PC-3 (cell line): Measurements from ENCODE around the gene NCAPG2. TPM values are rescaled to one million over a fixed set of nuclear protein-coding genes. Genes with fewer than 3 reads are reported as not detected.

Experiments
- ATAC-seq: fragments of 200-7000 bp; cut with Tn5 transposase; 2 replicates; pipeline ENCODE4 v1.9.1; 2020; ENCODE audit warnings: mild to moderate bottlenecking, moderate library complexity
- BruUV-seq: library from RNA; stranded (reverse); fragments of 400-500 nt; replicated peaks from 2 replicates; lab custom pipeline; 2021; lab: Mats Ljungman, UMichigan
- CTCF ChIA-PET: fragments of 300-600 bp; sonication (Branson Sonifier 250); formaldehyde crosslinking; loops from one replicate; lab custom pipeline; 2022; ENCODE audit warnings: antibody characterized with exemption; lab: Charles Lee
- POLR2A ChIA-PET: fragments of 300-600 bp; sonication (Branson Sonifier 250); formaldehyde crosslinking; loops from one replicate; lab custom pipeline; 2022; ENCODE audit warnings: antibody characterized with exemption; ENCODE audit not compliant: unreplicated experiment; lab: Charles Lee
- DNase-seq: peaks from one replicate; pipeline ENCODE4 v3.0.0-alpha.2; 2015
- H2AFZ ChIP-seq: fragments of 300-600 bp; sonication (generic); 2 replicates; pipeline ENCODE4 v1.6.0; 2016; ENCODE audit warnings: antibody characterized with exemption, low read length
- H3F3A ChIP-seq: fragments of 300-600 bp; sonication (generic); one replicate; pipeline ENCODE4 v1.6.0; 2017; ENCODE audit warnings: antibody characterized with exemption, low read length, control low read depth, mild to moderate bottlenecking; ENCODE audit not compliant: unreplicated experiment
- H3K27ac ChIP-seq: fragments of 300-600 bp; sonication (generic); 2 replicates; pipeline ENCODE4 v1.5.1; 2016; ENCODE audit warnings: mild to moderate bottlenecking, low read length
- H3K27me3 ChIP-seq: fragments of 300-600 bp; sonication (generic); 2 replicates; pipeline ENCODE4 v1.6.1; 2016; ENCODE audit warnings: low read length, mixed read lengths
- H3K36me3 ChIP-seq: fragments of 300-600 bp; sonication (generic); 2 replicates; pipeline ENCODE4 v1.6.1; 2016; ENCODE audit warnings: low read depth, mixed run types, low read length, mixed read lengths
- H3K4me1 ChIP-seq: fragments of 300-600 bp; sonication (generic); 2 replicates; pipeline ENCODE4 v1.5.1; 2016; ENCODE audit warnings: low read length; ENCODE audit not compliant: insufficient read depth
- H3K4me2 ChIP-seq: fragments of 300-600 bp; sonication (generic); 2 replicates; pipeline ENCODE4 v1.6.0; 2016; ENCODE audit warnings: low read length
- H3K4me3 ChIP-seq: fragments of 300-600 bp; sonication (generic); 2 replicates; pipeline ENCODE4 v1.5.1; 2016; ENCODE audit warnings: mild to moderate bottlenecking, low read length, mixed read lengths
- H3K79me2 ChIP-seq: fragments of 300-600 bp; sonication (generic); 2 replicates; pipeline ENCODE4 v1.6.1; 2017; ENCODE audit warnings: low read length, mixed read lengths
- H3K9ac ChIP-seq: fragments of 300-600 bp; sonication (generic); 2 replicates; pipeline ENCODE4 v1.6.0; 2016; ENCODE audit warnings: mild to moderate bottlenecking, low read length
- H3K9me2 ChIP-seq: fragments of 300-600 bp; sonication (generic); replicated peaks from 2 replicates; pipeline ENCODE4 v1.6.1; 2016; ENCODE audit warnings: mixed run types, low read length, mixed read lengths
- H3K9me3 ChIP-seq: fragments of 300-600 bp; sonication (generic); 2 replicates; pipeline ENCODE4 v1.6.1; 2016; ENCODE audit warnings: low read length, mixed read lengths
- H4K20me1 ChIP-seq: fragments of 300-600 bp; sonication (generic); 2 replicates; pipeline ENCODE4 v1.6.1; 2016; ENCODE audit warnings: low read length, mixed read lengths
- CTCF ChIP-seq: fragments of 300-600 bp; sonication (generic); conservative IDR thresholded peaks from 2 replicates; pipeline ENCODE4 v1.5.1; 2017; ENCODE audit warnings: antibody characterized with exemption, low read depth, mild to moderate bottlenecking, low read length
- EZH2 ChIP-seq: fragments of 300-600 bp; sonication (generic); IDR thresholded peaks from one replicate; pipeline ENCODE4 v1.6.1; 2017; ENCODE audit warnings: antibody characterized with exemption, mild to moderate bottlenecking, low read length; ENCODE audit not compliant: unreplicated experiment
- EZH2phosphoT487 ChIP-seq: fragments of 300-600 bp; sonication (generic); IDR thresholded peaks from 2 replicates; pipeline ENCODE4 v1.6.1; 2018; ENCODE audit warnings: mild to moderate bottlenecking, antibody characterized with exemption, low read length, borderline replicate concordance
- intact Hi-C: fragments of 100-400 bp; cut with micrococcal nuclease; formaldehyde crosslinking; loops from 2 replicates; pipeline ENCODE4 v1.9.0; 2023
- total RNA-seq: library from RNA; depleted of rRNA; stranded (reverse); fragments of >200 nt; gene quantifications from 2 replicates; pipeline ENCODE4 v1.2.3, GENCODE V29; 2014

Gene NCAPG2
- total RNA-seq, 1 experiment from 2014 or later: 49.2 TPM

- Histone ChIP-seq H3K36me3 (peaks cover 24% of the 10 kb centered on the region; the same call in 1 of the 2 replicates), H3K27me3 (no peaks in the 10 kb centered on the region), H3K79me2 (no peaks in the 10 kb centered on the region), H3F3A (no peaks in the 10 kb centered on the region), H3K9me3 (no peaks in the 10 kb centered on the region), H3K4me1 (peaks cover 5% of the 10 kb centered on the region; the same call in 1 of the 2 replicates), H3K4me3 (no peak overlapping the region), H3K27ac (no peak overlapping the region), H3K9me2 (no peaks in the 10 kb centered on the region), H3K4me2 (no peak overlapping the region), H2AFZ (no peak overlapping the region), H3K9ac (no peak overlapping the region), H4K20me1 (no peaks in the 10 kb centered on the region)
- BruUV-seq: no TSS peak
- ATAC-seq (no peak), DNase-seq (no peak)
- intact Hi-C loops: no loop called here
- CTCF ChIA-PET: no interaction called here
- POLR2A ChIA-PET: no interaction called here
- TF ChIP-seq EZH2: no peak
- TF ChIP-seq CTCF: no peak
- no peak for TF ChIP-seq EZH2phosphoT487
These were observed 42.4 kb upstream of the NCAPG2 start for GRCh38 chr7:158746957-158747356.

- no TSS peak for BruUV-seq
- POLR2A ChIA-PET: no interaction called here
These were observed 40.6 kb upstream of the NCAPG2 start for GRCh38 chr7:158745057-158745715.

More at GRCh38 chr7:158745057-158745715, 40.6 kb upstream of the NCAPG2 start:
- ATAC-seq (no peak), DNase-seq (no peak)
- Histone ChIP-seq H3K79me2 (no peaks in the 10 kb centered on the region), H3K27ac (no peak overlapping the region), H3K4me1 (peaks cover 21% of the 10 kb centered on the region), H3K9me3 (no peaks in the 10 kb centered on the region), H3K9me2 (no peaks in the 10 kb centered on the region), H4K20me1 (no peaks in the 10 kb centered on the region), H2AFZ (no peak overlapping the region), H3K36me3 (peaks cover 29% of the 10 kb centered on the region; the same call in 1 of the 2 replicates), H3K9ac (no peak overlapping the region), H3F3A (peaks cover 12% of the 10 kb centered on the region), H3K4me3 (no peak overlapping the region), H3K27me3 (no peaks in the 10 kb centered on the region), H3K4me2 (no peak overlapping the region)
- CTCF ChIA-PET: no interaction called here
- intact Hi-C loops: no loop called here
- no peak for TF ChIP-seq CTCF
- no peak for TF ChIP-seq EZH2
- TF ChIP-seq EZH2phosphoT487: no peak
